Karpas-422 (cell line): Measurements from ENCODE around the gene VTN. TPM values are rescaled to one million over a fixed set of nuclear protein-coding genes. Genes with fewer than 3 reads are reported as not detected.

Experiments
- DNase-seq: peaks from one replicate; pipeline ENCODE4 v3.0.0-alpha.2; 2015
- H2AFZ ChIP-seq: fragments of 200-600 bp; sonication (generic); 2 replicates; pipeline ENCODE4 v1.6.1; 2014; ENCODE audit warnings: antibody characterized with exemption, low read length, mixed read lengths
- H3K27ac ChIP-seq: fragments of 200-600 bp; sonication (generic); 2 replicates; pipeline ENCODE4 v1.5.1; 2014; ENCODE audit warnings: mild to moderate bottlenecking, low read length, moderate library complexity
- H3K27me3 ChIP-seq: fragments of 200-600 bp; sonication (generic); 2 replicates; pipeline ENCODE4 v1.6.1; 2014; ENCODE audit warnings: low read length, mixed read lengths
- H3K36me3 ChIP-seq: fragments of 200-600 bp; sonication (generic); 2 replicates; pipeline ENCODE4 v1.6.1; 2014; ENCODE audit warnings: low read length, mixed read lengths; ENCODE audit not compliant: insufficient read depth
- H3K4me1 ChIP-seq: fragments of 200-600 bp; sonication (generic); 2 replicates; pipeline ENCODE4 v1.6.1; 2014; ENCODE audit warnings: mild to moderate bottlenecking, low read length, mixed read lengths
- H3K4me2 ChIP-seq: fragments of 200-600 bp; sonication (generic); 2 replicates; pipeline ENCODE4 v1.6.1; 2014; ENCODE audit warnings: low read length, low read depth, mild to moderate bottlenecking; ENCODE audit not compliant: poor library complexity, severe bottlenecking
- H3K4me3 ChIP-seq: fragments of 200-600 bp; sonication (generic); 2 replicates; pipeline ENCODE4 v1.5.1; 2014; ENCODE audit warnings: mild to moderate bottlenecking, antibody characterized with exemption, low read length, mixed read lengths
- H3K79me2 ChIP-seq: fragments of 200-600 bp; sonication (generic); 2 replicates; pipeline ENCODE4 v1.6.1; 2014; ENCODE audit warnings: mild to moderate bottlenecking, low read length, mixed read lengths
- H3K9ac ChIP-seq: fragments of 200-600 bp; sonication (generic); 2 replicates; pipeline ENCODE4 v1.6.0; 2014; ENCODE audit warnings: low read length
- H3K9me2 ChIP-seq: fragments of 200-600 bp; sonication (generic), shearing (Covaris generic); replicated peaks from 2 replicates; pipeline ENCODE4 v1.6.0; 2014; ENCODE audit warnings: mild to moderate bottlenecking, low read length, moderate library complexity; ENCODE audit not compliant: insufficient read depth
- H3K9me3 ChIP-seq: fragments of 300-700, 200-600 bp; sonication (generic); 2 replicates; pipeline ENCODE4 v1.6.1; 2014; ENCODE audit warnings: low read length, mixed read lengths
- H4K20me1 ChIP-seq: fragments of 200-600 bp; sonication (generic); 2 replicates; pipeline ENCODE4 v1.6.1; 2014; ENCODE audit warnings: mild to moderate bottlenecking, antibody characterized with exemption, low read length, low read depth; ENCODE audit not compliant: insufficient read depth
- total RNA-seq: library from RNA; depleted of rRNA; stranded (reverse); fragments of >200 nt; shearing (Covaris generic); gene quantifications from 2 replicates; pipeline ENCODE4 v1.2.3, GENCODE V29; 2014; ENCODE audit warnings: low replicate concordance

Gene VTN
- total RNA-seq, 1 experiment from 2014 or later: 4.2 TPM

- DNase-seq: no peak
- no peak overlapping the region for H3K27ac ChIP-seq
- no peaks in the 10 kb centered on the region for H3K27me3 ChIP-seq
- no peaks in the 10 kb centered on the region for H3K4me1 ChIP-seq
- no peak overlapping the region for H3K4me2 ChIP-seq
- no peaks in the 10 kb centered on the region for H3K9me3 ChIP-seq
- H3K9ac ChIP-seq: no peak overlapping the region
- peaks cover 14% of the 10 kb centered on the region; the same call in 1 of the 2 replicates for H3K36me3 ChIP-seq
- no peaks in the 10 kb centered on the region for H3K9me2 ChIP-seq
- H4K20me1 ChIP-seq: 0 out of 2 replicates have a peak, but pooled peaks cover 8% of the 10 kb centered on the region
- H3K79me2 ChIP-seq: peaks cover 19% of the 10 kb centered on the region
- H3K4me3 ChIP-seq: no peak overlapping the region
- H2AFZ ChIP-seq: no peak overlapping the region
Measured at GRCh38 chr17:28384281-28385036, 14.4 kb upstream of the VTN start.

DNA sequence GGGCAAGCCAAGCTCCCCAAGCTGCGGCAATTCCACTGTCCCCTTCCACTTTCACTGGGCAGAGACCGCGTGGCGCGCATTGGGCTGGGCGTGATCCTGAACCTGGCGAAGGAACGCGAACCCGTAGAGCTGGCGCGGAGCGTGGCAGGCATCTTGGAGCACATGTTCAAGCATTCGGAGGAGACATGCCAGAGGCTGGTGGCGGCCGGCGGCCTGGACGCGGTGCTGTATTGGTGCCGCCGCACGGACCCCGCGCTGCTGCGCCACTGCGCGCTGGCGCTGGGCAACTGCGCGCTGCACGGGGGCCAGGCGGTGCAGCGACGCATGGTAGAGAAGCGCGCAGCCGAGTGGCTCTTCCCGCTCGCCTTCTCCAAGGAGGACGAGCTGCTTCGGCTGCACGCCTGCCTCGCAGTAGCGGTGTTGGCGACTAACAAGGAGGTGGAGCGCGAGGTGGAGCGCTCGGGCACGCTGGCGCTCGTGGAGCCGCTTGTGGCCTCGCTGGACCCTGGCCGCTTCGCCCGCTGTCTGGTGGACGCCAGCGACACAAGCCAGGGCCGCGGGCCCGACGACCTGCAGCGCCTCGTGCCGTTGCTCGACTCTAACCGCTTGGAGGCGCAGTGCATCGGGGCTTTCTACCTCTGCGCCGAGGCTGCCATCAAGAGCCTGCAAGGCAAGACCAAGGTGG is 11.2 kb upstream of the VTN start:
- Histone ChIP-seq H3K4me1 (no peaks in the 10 kb centered on the region), H3K36me3 (peaks cover 12% of the 10 kb centered on the region; the same call in 1 of the 2 replicates), H3K27me3 (no peaks in the 10 kb centered on the region), H3K9ac (no peak overlapping the region), H3K9me2 (no peaks in the 10 kb centered on the region), H4K20me1 (0 out of 2 replicates have a peak, but pooled peaks cover 9% of the 10 kb centered on the region), H2AFZ (no peak overlapping the region), H3K79me2 (peaks cover 41% of the 10 kb centered on the region), H3K27ac (no peak overlapping the region), H3K4me3 (no peak overlapping the region), H3K4me2 (no peak overlapping the region), H3K9me3 (no peaks in the 10 kb centered on the region)
- DNase-seq: no peak

DNA sequence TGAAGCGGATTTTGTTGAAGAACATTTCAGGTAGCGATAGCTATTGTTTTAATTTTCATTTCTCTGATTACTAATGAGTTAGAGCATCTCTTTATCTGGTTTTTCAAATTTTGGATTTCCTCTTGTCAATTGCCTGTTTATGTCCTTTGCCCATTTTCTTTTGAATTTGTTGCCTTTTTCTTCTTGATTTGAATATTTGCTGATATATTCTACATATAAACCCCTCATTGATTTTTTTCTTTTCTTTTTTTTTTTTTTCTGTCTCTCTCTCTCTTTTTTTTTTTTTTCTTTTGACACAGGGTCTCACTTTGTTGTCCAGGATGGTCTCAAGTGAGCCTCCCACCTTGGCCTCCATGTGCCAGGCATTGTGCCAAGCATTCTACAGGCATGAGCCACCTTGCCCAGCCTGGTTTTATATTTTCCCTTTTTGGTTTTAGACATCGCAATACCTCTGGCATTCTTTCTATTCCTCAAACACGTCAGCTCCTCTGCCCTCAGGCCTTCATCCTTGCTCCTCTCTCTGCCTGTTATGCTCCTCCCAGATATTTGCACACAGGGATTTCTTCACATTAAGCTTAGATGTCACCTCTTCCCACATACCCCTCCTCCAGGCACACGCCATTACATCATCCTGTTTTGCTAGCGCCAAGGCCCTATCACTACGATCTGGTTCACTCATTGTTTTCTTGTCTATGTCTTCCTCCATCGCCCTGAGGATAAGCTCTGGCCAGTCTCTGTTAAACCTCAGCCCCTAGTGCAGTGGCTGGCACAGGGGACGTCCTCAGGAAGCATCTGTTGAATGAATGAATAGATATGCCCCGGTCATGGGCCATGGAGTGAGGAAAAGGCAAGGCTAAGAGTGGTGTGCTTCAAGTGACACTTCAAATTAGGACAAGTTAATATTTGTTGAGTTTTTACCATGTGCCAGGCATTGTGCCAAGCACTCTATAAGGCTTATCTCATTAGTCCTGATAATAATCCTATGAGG is 10.0 kb upstream of the VTN start:
- DNase-seq: no peak
- Histone ChIP-seq H3K27ac (no peak overlapping the region), H3K9me2 (no peaks in the 10 kb centered on the region), H3K4me3 (no peak overlapping the region), H4K20me1 (0 out of 2 replicates have a peak, but pooled peaks cover 9% of the 10 kb centered on the region), H3K79me2 (peaks cover 48% of the 10 kb centered on the region), H3K4me1 (no peaks in the 10 kb centered on the region), H2AFZ (no peak overlapping the region), H3K36me3 (peaks cover 12% of the 10 kb centered on the region; the same call in 1 of the 2 replicates), H3K9me3 (no peaks in the 10 kb centered on the region), H3K27me3 (no peaks in the 10 kb centered on the region), H3K4me2 (no peak overlapping the region), H3K9ac (no peak overlapping the region)

DNA sequence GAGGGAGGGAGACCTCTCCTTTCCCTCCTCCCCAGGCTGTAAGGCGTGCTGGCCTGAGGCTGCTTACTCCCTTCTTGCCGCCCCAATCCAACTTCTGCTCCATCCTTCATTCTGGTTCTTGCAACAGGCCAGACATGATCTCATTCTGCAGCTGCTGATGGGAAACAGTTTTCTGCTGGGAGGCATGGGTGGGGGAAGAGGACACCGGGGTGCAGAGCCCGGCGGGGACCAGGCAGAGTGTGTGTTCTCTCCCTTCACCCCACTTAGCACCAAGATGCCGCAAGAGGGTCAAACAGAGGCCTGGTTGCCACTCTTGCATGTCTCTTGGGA is 2.8 kb upstream of the VTN start:
- Histone ChIP-seq H3K9me2 (no peaks in the 10 kb centered on the region), H3K4me2 (peak overlapping the region; percentile 98), H3K27ac (peak overlapping the region; percentile 90; the same call in 1 of the 2 replicates), H3K9ac (peak overlapping the region; percentile 97), H3K27me3 (no peaks in the 10 kb centered on the region), H3K36me3 (no peaks in the 10 kb centered on the region), H2AFZ (no peak overlapping the region), H4K20me1 (peaks cover 14% of the 10 kb centered on the region), H3K4me1 (peaks cover 17% of the 10 kb centered on the region), H3K9me3 (no peaks in the 10 kb centered on the region), H3K79me2 (peaks cover 50% of the 10 kb centered on the region), H3K4me3 (peak overlapping the region; percentile 89)
- peak; percentile 52 for DNase-seq

DNA sequence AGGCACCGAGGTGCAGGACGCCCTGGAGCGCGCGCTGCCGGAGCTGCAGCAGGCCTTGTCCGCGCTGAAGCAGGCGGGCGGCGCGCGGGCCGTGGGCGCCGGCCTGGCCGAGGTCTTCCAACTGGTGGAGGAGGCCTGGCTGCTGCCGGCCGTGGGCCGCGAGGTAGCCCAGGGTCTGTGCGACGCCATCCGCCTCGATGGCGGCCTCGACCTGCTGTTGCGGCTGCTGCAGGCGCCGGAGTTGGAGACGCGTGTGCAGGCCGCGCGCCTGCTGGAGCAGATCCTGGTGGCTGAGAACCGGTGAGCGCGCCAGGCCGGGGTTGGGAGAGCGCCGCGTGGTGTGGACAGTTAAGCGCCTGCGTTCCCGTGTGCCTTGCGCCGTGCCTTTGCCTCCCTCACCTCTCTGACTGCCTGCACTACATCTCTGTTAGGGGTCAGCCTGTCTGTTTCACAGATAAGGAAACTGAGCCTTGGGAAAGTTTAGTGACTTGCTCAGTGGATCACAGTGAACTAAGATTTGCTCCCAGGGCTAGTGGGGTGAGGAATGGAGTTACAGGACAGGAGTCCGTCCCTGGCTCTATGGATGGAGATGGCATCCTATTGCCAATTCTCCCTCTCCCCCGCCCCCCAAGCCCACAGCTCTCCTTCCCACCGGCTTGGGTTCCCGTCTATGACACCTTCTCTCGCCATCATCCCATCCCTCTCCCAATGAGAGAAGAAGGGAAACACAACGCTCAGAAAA is 2.3 kb upstream of the VTN start:
- Histone ChIP-seq H3K27ac (peak overlapping the region; percentile 90), H3K9ac (peak overlapping the region; percentile 97)
- DNase-seq: peak; percentile 78

DNA sequence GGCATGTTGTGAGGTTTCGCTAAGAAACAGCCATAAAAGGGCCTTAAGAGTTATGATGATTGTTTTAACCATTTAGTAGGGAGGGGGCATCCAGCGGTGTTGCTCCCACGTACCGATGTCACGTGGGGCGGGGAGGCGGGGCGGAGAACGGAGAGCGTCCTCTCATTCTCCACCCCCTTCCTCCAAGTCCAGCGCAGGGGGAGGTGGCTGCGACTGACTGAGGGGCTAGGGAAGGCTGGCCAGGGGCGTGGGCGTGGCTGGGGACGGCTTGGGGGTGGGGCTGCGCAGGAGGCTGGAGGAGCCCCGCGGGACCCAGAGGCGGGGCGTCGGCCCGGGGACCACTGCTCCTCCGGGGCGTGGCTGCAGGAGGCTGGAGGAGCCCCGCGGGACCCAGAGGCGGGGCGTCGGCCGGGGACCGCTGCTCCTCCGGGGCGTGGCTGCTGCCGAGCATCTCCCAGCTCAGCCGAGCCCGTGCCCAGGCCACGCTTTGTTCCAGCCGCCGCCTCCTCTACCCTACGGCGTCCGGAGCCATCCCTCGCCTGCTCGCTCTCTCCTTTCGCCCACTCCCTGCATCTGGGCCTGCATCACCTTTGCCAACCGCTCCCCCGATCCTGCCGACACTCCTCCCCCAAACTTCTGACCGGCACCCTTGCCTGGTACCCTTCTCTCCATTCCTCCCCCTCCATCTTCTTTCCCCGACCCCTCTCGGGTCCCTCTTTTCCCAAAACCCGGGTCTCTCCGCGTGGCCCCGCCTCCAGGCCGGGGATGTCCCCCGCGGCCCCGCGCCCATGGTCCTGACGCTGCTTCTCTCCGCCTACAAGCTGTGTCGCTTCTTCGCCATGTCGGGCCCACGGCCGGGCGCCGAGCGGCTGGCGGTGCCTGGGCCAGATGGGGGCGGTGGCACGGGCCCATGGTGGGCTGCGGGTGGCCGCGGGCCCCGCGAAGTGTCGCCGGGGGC is 1.4 kb upstream of the VTN start, which contains the start of gene SARM1:
TSS of gene SARM1 (plus strand) at position 450 of the 958 bp plus-strand sequence. CDS start at position 789, 339 bp downstream.
- Histone ChIP-seq H3K9me2 (no peaks in the 10 kb centered on the region), H3K4me1 (peaks cover 17% of the 10 kb centered on the region), H3K27me3 (no peaks in the 10 kb centered on the region), H3K4me2 (peak within 1 kb of the TSS; percentile 98), H3K9ac (peak within 1 kb of the TSS; percentile 97), H3K9me3 (no peaks in the 10 kb centered on the region), H3K79me2 (peaks cover 41% of the 10 kb centered on the region), H3K36me3 (no peaks in the 10 kb centered on the region), H3K27ac (peak within 1 kb of the TSS; percentile 90), H3K4me3 (peak within 1 kb of the TSS; percentile 89), H2AFZ (peak within 1 kb of the TSS; percentile 41; the same call in 1 of the 2 replicates), H4K20me1 (peaks cover 14% of the 10 kb centered on the region)
- DNase-seq: peak; percentile 98

More for the DNA sequence above, 2.3 kb upstream of the VTN start:
- Histone ChIP-seq H3K9me3 (no peaks in the 10 kb centered on the region), H4K20me1 (peaks cover 14% of the 10 kb centered on the region), H3K9me2 (no peaks in the 10 kb centered on the region), H3K27me3 (no peaks in the 10 kb centered on the region), H3K4me1 (peaks cover 17% of the 10 kb centered on the region), H3K4me2 (peak overlapping the region; percentile 98), H3K79me2 (peaks cover 47% of the 10 kb centered on the region), H3K36me3 (no peaks in the 10 kb centered on the region), H2AFZ (no peak overlapping the region; the same call in 1 of the 2 replicates), H3K4me3 (peak overlapping the region; percentile 89)
